Activated T-cell treated with anti-CD3 and anti-CD28 coated beads for 4 hours (primary cell): ENCODE data around the gene VAV2.

Experiments used
- DNase-seq: peaks from one replicate; pipeline ENCODE4 v3.0.0-alpha.2; 2020

VAV2 gene

DNA sequence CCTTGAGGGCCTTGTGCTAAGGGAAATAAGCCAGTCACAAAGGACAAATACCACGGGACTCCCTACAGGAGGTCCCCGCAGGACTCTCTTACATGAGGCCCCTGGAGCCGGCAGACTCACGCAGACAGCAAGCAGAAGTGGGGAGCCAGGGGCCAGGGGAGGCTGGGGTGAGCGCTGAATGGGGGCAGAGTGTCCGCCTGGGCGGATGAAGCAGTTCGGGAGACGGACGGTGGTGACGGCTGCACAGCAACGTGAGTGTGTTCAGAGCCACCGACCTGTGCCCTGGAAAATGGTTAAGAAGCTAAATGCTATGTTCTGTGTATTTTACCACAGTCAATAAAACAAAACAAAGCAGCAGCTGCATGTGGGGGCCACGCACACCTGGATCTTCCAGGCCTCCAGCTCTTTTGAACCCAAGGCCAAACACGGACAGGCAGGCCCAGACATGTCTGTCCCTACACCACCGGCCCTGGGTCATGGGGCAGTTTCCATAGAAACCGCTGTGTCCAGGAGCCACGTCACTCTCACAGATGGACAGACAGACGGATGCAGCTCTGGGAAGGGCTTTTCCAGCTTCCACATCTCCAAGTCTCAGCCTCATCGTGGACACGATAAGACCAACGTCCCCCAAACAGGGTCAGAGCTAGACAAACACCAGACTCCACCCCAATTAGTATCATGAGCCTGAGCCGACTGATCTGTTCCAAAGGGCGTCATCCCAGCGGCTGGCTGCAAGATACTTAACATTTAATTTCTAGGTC lies 103.9 kb downstream of the VAV2 start:
- no peak for DNase-seq

DNA sequence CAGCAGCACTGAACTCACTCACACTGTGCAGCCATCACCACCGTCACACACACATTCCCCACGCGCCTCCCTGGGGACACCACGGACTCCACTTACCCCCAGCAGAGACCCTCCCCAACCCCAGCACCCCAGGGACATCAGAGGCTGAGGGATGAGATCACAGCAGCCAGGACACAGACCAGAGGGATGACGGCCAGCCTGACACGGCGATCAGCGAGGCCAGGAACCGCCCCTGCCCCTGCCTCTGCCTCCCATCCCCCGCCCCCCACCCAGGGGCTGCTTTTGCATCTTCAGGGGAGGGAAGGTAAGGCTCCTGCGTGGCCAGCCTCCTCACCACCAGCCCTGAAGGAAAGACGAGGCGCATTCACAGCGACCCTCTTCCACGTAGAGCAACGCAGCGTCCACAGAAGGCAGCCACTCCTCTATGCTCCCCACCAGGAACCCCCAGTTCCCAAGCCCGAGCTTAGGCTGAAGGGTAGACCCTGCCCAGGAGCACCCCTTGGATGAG lies 104.5 kb downstream of the VAV2 start:
- no peak for DNase-seq

DNA sequence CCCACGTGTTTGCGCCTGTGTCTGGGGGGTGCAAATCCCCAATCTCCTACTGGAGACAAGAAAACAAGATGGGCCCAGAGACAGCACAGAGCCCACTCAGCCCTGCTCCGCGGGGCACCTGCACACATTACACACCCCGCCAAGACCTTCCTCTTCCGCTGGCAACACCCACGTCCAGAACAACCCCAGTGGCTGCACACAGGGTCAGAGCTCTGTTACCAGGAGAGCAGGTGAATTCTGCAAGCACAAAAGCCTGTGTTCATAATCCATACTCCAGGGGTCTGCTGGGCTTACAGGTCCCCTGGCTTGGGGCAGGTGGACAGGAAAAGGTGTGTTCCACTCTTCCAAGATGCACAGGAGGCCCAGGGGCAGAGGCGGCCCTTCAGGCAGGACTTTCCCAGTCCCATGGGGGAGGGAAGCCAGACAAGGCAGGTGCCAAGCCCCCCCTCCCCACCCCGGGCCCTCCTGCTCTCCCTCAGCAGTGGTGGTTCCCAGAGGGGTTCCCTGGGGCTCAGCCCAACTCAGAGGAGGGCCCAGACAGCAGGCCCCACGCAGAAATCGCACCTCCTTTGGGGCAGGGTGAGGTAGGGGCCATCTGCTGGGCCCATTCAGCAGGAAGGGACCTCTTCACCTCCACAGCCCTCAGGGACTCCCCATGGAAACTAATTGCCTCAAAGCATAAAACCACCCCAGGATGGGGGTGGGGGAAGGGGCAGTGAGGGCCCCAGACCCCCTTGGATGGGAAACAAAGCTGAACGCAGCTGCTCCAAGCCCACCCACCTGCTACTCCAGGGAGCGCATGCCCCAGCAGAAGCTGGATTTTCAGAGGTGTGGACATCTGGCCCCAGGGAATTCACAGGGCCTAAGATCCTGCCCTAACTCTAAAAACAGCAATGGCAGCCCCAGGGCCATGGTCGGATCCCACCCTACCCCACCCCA lies 105.3 kb downstream of the VAV2 start:
- no peak for DNase-seq

DNA sequence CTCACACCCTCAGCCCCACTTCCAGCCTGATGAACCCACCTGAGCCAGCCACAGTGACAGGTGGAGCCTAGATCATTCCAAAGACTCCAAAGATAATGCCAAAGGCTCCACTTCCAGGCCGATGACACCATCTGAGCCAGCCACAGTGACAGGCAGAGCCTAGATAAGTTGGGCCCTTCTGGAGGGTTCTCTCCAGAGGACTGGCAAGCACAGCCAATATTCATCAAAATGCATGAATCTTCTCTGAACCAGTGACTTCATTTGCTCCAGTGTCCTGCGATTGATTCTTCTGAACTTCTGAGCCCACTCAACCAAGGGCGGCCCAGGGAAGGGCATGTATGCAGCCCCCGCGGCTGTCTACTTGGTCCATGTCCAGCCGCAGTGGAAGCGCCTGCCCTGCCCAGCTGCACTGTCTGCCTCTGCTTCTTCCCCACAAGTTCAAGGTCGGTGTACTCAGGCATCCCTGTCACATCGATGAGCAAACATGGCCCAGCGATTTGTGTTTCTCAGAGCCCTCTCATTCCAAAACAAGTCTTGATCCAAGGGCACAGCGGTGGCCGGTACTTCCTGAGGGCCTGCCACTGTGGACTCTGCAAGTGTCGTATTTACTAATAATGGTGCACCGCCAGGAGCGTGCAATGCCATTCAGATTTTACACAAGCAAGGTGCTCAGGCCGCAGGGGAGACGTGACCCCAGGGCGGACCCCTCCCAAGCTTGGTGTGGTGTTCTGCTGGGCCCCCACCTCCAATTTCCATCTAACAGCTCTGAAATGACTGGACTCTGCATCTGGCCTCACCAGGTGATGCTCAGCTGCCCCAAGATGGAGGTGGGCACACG lies 107.0 kb downstream of the VAV2 start:
- DNase-seq, result no peak

DNA sequence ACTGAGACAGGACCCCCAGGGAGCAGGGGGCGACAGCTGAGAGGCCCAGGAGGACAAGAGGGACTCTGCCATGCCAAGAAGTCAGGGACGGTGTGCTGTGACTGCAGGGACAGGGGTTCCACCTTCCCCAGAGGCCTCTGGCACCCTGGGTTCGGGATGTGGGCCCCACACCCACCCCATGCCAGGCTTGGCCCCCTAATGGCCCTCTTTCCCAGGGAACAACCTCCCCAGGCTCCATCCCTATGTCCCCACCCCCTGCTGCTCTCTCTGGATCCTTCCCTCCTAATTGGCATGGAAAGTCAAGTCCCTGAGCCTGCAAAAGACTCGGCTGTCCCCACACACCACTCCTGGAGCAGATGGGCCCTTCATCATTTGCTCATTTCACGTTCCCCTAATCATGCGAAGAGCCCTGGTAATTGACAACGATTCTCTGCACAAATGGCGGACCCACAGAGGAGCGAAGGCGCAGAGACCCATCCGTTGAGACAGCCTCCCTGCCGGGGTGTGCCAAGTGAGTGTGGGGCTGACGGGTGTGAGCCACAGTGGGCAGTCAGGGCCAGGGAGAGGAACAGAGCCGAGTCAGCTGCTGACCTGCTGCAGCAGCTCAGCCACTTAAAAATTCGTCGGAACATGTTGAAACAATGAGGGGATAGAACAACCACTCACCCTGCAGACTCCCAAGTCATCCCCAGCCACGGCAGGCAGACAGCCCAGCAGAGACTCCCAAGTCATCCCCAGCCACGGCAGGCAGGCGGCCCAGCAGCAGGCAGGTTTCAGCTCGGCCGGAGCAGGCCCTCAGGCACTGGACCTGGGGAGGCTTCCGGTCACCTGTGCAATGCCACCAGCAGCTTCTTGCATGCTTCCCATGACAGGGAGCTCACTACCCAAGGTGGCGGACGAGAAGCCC lies 109.0 kb downstream of the VAV2 start:
- no peak for DNase-seq

DNA sequence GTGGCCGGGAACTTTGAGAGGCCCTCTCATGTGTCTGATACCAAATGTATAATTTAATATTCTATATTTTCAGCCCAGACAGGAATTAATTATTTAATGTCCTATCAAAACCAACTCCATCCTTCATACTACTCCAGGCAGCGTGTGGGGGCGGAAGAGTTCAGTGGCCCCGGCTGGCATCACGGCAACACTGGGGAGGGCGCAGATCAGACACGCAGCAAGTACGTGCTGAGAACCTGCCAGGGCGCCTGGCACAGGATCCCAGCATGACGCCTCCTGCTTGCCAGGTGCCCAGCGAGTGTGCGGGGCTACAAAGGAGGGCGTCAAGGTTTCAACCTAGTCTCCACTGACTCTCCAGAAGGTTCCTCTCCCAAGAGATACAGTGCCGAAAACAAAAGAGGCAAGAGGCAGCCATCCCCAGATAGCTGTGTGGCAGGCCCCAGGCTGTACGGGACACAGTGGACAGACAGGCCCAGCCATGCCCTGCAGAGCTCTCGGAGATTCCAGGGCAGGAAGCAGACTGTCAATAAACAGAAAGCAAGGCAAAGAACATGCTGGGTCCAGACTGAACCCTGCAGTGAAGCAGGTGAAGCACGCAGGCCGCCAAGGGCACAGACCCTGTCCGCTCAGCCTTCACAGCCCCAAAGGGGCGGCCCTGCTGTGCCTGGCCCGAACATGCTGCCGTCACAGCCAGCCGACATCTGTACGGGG lies 110.3 kb downstream of the VAV2 start:
- no peak for DNase-seq

DNA sequence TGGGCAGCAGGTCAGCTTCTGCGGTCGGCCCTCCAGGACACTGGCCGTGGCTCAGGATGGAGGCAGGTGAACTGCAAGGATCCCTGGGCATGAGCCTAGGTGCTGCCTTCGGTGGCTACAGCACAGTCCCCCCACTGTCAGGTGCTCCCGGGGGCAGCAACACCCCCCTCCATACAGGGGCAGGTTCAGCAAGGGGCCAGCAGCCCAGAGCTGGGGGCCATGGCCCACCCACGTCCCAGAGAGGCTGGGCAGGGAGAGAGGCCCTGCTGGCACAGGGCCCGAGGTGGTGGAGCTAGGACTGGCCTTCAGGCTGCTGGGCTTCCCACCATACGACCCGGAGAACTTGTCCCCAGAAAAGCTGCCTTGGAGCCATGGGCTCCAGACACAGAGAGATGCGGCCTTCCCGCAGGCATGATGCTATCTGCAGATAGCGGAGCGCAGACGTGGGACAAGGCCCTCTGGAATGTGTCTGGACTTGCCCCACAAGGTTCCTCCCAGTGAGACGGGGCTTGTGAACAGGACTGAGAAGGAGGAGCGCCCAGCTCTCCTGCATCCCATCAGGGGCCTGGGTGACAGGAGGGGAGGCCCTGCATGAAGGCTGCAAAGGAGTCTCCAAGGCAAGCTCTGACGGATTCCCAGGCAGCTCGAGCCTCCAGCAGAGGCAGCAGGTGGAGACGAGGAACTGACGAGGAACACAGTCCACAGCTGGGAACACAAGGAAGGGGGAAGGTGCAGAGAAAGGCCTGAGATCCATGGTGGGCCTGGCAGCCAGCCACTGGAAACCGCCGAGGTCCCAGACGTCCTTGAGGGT lies 111.1 kb downstream of the VAV2 start:
- no peak for DNase-seq

DNA sequence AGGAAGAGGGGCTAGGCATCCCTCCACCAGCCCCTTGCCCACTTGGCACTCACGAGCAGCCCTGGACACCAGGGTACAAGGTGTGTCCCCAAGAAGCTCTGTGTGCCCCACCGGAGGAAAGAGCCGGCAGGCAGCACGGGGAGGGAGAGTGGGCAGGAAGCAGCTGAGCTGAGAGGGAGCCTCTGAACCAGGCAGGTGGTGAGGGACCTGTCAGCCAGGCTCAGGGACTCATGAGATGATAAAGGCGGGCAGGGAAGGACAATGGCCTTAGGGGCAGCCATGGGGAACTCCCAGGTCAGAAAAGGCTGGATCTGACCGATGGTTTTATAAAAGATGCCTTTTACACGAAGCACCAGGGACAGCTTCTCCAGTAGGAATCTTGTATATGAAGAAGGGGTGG lies 112.0 kb downstream of the VAV2 start:
- no peak for DNase-seq

DNA sequence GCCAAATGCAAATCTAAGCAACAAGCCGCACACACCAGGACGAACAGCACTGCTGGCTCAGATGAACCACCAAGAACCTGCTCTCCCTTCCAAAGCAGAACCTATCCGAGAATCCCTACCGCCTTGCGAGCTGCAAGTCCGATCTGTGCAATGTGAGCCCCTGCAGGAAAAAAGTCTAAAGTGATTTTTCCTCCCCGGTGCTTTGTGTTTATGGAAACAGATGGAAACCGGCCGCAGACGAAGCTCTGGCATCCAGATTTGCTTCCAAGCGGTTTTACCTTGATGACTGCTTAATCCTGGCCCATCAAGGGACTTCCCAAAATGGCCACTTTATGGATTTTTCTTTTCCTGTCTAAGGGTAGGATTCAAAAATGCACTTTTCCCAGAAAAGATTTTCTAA lies 112.5 kb downstream of the VAV2 start:
- no peak for DNase-seq

DNA sequence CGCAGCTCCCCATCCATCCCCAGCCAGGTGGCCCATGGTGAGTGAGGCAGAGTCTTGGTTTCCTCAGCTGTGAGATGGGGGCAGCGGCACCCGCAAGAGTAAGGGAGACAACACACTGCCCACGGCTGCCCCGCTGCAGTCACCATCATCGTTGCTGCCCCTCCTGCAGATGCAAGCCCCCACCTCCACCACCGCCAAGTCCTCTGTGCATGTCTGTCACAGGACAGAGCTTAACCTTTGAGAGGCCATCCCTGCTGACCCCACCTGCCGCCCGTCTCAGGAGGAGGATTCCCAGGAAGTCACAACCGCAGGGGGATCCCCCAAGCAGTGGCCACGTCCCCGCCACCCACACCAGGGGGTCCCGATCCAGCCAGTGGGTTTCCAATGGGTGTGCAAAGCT lies 113.7 kb downstream of the VAV2 start:
- no peak for DNase-seq

DNA sequence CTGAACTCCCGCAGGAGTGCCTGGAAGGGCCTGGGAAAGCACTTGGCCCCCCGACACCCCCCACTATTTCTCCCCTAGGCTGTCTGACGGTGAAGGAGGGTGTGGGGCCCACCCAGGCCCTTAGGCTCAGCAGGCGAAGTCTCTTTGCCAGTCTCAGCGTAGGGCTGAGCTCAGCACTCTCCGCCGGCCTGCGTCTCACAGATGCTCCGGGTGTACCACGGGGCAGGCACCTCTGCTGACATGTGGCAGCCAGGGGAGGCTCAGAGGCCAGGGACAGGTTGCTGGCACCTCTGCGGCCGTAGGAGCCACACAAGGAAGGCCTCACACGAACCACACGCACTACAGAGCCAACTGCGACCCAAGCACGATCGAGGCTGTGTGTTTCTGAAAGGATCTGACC lies 114.2 kb downstream of the VAV2 start:
- DNase-seq, result no peak

DNA sequence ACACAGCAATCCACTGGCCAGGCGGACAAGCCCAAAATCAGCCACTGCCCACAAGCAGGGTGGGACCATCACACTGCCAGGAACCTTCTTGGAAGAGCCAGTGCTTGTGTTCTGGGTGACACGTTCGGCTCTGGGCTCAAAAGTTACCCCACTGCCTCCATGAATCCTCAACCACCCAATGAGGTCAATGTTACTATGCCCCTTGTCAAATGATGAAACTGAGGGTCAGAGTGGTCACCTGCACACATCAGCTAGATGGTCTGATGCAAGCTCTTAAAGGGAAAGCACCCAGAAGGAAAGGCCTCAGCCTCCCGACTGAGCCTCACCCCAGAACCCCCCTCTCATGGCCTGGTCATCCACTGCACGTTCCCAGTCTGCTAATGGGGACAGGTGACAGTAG lies 114.8 kb downstream of the VAV2 start:
- no peak for DNase-seq

DNA sequence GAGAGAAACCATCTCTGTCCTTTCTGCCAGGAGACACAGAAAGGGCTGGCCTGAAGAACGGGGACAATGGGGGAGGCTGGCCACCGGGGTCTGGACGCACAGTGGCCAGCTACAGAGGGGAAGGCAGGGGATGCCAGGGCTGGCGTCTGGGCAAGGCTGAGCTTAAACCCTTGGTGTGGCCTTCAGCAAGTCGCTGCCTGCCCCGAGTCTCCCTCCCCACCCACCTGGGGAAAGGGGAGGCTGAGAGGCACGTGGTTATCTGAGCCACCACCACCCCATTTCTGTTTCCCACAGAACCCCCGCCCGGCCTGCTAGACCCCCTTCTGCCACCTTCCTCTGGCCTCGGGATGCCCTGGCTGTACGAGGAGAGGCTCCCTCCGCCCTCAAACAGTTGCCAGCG lies 115.3 kb downstream of the VAV2 start:
- no peak for DNase-seq

DNA sequence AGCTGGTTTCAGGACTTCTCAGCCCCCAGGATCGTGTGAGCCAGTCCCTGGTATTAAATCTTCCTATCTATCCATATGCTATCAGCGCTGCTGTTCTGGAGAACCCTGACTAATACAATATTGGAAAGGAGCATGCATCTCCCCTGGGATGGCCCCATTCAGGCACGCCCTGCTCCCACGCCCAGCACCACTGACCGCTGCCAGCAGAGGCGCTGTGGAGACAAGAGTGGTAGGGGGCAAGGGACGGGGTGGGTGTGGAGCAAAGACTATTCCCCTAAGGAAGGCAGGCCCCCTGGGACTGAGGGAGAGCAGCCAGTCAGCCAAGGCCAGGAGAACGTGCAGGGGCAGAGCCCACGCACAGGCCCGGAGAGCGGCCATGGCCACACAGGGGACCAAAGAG lies 116.0 kb downstream of the VAV2 start:
- no peak for DNase-seq

DNA sequence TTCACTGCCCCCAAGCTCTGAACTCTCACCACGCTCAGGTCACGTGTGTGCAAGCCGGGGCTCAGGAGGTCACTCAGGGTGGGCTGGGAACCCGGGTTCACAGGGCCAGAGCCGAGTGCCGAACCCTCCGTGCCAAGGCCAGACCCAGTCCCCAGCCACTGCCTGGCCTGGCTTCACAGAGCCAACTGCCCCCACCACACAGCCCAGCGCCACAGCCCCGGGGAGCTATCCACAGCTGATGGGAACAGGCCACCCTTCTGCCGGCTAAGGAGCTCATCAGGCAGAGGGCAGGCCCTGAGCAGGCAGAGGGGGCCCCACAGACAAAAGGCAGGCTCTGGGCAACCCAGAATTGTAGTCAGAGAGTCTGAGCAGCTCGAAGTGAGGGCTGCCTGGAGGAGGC lies 117.0 kb downstream of the VAV2 start:
- DNase-seq, result no peak

DNA sequence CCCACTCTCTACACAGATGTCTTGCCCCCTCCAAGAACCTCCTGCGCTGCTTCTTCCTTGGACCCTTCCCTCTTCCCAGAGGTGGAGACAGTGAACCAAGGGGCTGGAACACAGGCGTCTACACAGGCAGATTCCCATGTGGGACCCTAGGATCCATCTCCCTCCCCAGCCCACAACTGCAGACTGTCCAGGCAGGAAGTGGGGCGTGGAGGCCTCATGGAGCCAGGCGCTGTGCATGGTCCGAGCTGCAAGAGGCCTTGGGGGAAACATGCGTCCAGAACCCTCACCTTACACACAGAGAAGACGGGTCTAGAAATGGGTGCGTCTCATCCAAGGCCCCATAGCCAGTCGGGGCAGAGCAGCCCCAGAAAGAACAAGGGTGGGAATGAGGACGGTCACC lies 117.5 kb downstream of the VAV2 start:
- DNase-seq, result no peak

DNA sequence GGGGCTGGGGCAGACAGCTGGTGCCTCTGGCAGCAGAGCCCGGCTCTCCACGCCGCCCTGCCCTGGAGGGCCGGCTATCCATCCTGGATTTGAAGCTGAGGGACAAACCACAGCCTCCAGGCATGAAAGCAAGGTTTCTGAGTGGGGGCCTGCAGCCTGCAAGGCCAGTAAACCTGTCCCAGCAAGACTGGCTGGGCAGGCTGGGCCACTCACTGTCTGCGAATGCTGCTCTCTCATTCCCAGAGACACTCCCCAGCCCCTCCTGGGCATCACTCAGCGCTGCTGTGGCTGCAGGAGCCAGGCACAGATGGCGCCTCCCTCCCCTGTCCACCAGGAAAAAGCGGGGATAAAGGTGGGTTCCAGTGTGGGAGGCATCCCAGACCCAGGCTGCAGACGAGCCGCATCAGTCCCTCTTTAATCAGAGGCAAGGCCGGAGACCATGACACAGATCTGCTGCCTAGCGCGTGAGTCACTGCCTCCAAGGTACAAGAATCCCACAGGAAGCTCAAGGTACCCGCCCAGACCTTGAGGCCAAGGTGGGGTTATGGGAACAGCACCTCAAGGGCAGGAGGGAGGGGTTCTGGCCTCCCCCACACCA lies 118.0 kb downstream of the VAV2 start:
- DNase-seq, result no peak

DNA sequence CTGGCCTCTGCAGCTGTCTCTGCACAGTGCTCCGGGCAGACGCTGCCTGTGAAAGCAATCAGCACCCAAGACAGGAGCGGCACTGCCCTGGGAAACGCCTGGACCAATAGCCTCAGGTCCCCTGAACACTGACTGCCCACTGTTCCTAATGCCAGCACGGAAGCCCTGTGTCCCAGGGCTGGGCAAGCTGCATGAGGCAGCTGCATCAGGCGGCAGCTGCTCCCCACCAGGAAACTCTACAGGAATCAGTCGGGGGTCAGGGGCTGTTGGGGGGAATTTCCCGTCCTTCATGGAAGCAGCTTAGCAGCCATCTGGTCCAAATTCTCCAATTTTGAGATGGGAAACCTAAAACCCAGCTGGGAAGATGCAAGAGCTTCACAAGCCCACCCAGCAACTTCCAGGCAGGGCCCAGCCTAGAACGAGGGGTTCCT lies 118.6 kb downstream of the VAV2 start:
- DNase-seq, result no peak

DNA sequence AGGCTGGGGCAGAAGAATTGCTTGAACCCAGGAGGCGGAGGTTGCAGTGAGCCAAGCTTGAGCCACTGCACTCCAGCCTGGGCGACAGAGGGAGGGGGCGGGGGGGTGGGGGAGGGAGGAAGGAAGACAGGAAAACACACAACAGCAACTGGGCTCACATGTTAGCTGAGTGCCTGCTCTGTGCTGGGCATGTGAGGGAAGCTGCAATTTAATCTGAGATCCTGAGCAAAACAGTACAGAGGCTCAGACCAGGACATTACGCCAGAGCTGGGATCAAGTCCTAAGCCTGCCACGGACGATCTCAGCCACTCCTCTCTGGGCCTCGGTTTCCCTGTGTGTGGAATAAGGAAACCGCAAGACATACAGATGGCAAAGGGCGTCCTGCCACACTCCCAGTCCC lies 119.1 kb downstream of the VAV2 start:
- DNase-seq, result no peak
